Gastrocnemius medialis (tissue), 4 donors: ENCODE data around the gene SHROOM3.

Experiments
- CTCF ChIP-seq, 5 experiments: fragments of 450-650 bp in 3 of 5; fragments of 200-600 bp in 2 of 5; sonication (generic) in 2 of 5; IDR thresholded peaks in 4 of 5; conservative IDR thresholded peaks in 1 of 5; 1 replicate in 4 of 5; 2 replicates in 1 of 5; pipeline ENCODE4 v1.5.1; 2016 to 2019; ENCODE audit warnings: antibody characterized with exemption in 5 of 5, mild to moderate bottlenecking in 3 of 5, moderate library complexity in 3 of 5
- POLR2A ChIP-seq, 2 donors: fragments of 450-650 bp; IDR thresholded peaks; one replicate each; pipeline ENCODE4 v1.6.1; 2017; ENCODE audit warnings: antibody characterized with exemption in 2 of 2, mild to moderate bottlenecking in 2 of 2, moderate library complexity in 2 of 2

GRCh38 chr4:76799718-76800117, 364.7 kb downstream of the SHROOM3 start:
- TF ChIP-seq CTCF (IDR thresholded peaks at IDR 0.05 in 4 of 5, conservative IDR thresholded peaks at IDR 0.05 in 1 of 5): no peak
- TF ChIP-seq POLR2A (IDR thresholded peaks at IDR 0.05): no peak
